Thyroid gland (tissue), 4 donors: ENCODE results near the gene UNCX.

Source experiments
- POLR2A ChIP-seq, 2 donors: fragments of 450-650 bp; IDR thresholded peaks; one replicate each; pipeline ENCODE4 v1.6.1; 2017; ENCODE audit warnings: antibody characterized with exemption in 2 of 2, mild to moderate bottlenecking in 2 of 2, moderate library complexity in 1 of 2
- TF ChIP-seq, protein P1 (sequence below), 6 experiments: fragments of 200-600 bp in 3 of 6; fragments of 450-650 bp in 3 of 6; sonication (generic) in 3 of 6; IDR thresholded peaks; one replicate each; pipeline ENCODE4 v1.5.1; 2016 to 2019; ENCODE audit warnings: antibody characterized with exemption in 6 of 6, mild to moderate bottlenecking in 2 of 6, inconsistent platforms in 1 of 6, moderate library complexity in 1 of 6

DNA sequence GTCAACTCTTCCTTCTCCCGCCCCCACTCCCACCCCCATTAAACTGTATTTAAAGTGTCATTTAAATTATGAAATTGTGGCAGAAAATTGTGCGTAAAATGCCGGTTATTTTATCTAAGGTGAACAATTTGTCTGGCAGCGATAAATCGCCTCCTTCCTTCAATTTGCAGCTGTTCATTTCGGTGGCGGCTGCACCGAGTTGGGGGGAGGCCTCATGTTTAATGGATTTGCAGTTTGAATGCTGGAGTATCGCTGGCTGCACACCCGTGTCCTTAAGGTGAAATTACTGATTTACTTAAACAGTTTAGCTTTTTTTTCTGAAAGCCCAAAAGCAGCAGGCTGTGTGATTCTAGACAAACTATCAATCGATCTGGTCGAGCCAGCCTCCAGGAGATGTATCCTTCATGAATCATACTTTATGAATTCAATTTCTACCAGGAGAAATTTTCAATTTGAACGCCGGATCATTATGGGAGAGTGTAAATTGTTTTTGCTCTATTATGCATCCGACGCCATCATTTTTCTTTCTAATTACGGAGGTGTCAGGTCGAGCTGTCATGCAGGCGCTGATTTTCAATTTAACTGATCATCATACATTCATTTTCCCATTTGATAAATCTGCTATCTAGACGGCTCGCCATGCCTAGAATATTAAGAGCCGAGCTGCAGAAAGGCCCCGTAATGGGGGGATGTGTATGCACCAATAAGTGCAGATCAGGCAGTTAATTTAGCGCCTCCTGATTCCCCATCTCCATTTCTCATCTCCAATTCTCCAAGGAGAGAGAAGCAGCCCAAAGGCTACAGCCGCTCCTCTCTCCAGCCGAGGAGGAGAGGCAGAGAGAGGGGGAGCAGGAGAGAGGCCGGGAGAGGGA lies 6.5 kb downstream of the UNCX start:
- TF ChIP-seq, protein P1, sequence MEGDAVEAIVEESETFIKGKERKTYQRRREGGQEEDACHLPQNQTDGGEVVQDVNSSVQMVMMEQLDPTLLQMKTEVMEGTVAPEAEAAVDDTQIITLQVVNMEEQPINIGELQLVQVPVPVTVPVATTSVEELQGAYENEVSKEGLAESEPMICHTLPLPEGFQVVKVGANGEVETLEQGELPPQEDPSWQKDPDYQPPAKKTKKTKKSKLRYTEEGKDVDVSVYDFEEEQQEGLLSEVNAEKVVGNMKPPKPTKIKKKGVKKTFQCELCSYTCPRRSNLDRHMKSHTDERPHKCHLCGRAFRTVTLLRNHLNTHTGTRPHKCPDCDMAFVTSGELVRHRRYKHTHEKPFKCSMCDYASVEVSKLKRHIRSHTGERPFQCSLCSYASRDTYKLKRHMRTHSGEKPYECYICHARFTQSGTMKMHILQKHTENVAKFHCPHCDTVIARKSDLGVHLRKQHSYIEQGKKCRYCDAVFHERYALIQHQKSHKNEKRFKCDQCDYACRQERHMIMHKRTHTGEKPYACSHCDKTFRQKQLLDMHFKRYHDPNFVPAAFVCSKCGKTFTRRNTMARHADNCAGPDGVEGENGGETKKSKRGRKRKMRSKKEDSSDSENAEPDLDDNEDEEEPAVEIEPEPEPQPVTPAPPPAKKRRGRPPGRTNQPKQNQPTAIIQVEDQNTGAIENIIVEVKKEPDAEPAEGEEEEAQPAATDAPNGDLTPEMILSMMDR (IDR thresholded peaks at IDR 0.05), result no peak
- no peak for TF ChIP-seq POLR2A (IDR thresholded peaks at IDR 0.05)
